Suprapubic skin (tissue), 3 donors: ENCODE measurements around the gene GPR50.

Source experiments
- EP300 ChIP-seq: sonication (generic); formaldehyde crosslinking; IDR thresholded peaks from one replicate; pipeline ENCODE4 v1.6.1; 2017; ENCODE audit warnings: antibody characterized with exemption
- POLR2A ChIP-seq, 2 donors: fragments of 450-650 bp; IDR thresholded peaks; one replicate each; pipeline ENCODE4 v1.6.1; 2017; ENCODE audit warnings: antibody characterized with exemption in 2 of 2, mild to moderate bottlenecking in 2 of 2, moderate library complexity in 2 of 2
- TF ChIP-seq, protein P1 (sequence below), 2 donors: fragments of 200-600 bp in 1 of 2; fragments of 450-650 bp in 1 of 2; sonication (generic) in 1 of 2; IDR thresholded peaks; one replicate each; pipeline ENCODE4 v1.5.1; 2016 to 2019; ENCODE audit warnings: antibody characterized with exemption in 2 of 2, mild to moderate bottlenecking in 1 of 2, moderate library complexity in 1 of 2

DNA sequence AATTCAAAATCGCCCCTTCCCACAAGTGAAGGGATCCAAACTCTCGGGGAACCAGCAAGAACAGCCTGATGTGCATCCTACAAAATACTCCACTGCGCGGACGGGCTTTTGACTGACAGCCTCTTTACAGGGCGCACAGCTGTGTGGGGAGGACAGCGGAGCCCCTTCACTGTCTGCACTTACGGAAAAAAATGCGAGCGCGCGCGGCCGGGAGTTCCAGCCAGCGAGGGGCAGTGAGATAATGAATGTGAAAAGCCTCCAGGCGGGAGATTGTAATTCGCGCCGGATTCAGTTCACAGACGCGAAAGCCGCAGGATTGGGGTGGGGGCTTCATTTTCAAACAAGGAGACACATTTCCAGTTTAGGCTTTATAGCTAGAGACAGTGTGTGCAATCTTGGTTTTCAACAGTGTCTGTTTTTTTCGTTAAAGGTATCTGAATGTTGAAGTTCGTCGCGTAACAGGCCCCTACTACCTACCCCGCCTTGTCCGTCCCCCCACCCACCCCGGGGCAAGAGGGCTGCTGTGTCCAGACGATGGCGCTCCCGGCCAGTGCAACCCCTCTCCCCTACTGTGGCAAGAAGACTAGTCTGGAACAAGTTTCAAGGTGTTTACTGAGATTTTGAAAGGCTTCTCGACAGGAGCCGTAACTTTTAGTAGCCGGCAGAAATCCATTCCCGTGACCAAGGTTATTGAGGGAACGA is 1.7 kb upstream of the GPR50 start:
- TF ChIP-seq, protein P1, sequence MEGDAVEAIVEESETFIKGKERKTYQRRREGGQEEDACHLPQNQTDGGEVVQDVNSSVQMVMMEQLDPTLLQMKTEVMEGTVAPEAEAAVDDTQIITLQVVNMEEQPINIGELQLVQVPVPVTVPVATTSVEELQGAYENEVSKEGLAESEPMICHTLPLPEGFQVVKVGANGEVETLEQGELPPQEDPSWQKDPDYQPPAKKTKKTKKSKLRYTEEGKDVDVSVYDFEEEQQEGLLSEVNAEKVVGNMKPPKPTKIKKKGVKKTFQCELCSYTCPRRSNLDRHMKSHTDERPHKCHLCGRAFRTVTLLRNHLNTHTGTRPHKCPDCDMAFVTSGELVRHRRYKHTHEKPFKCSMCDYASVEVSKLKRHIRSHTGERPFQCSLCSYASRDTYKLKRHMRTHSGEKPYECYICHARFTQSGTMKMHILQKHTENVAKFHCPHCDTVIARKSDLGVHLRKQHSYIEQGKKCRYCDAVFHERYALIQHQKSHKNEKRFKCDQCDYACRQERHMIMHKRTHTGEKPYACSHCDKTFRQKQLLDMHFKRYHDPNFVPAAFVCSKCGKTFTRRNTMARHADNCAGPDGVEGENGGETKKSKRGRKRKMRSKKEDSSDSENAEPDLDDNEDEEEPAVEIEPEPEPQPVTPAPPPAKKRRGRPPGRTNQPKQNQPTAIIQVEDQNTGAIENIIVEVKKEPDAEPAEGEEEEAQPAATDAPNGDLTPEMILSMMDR (IDR thresholded peaks at IDR 0.05): no peak
- no peak for TF ChIP-seq EP300
- no peak for TF ChIP-seq POLR2A (IDR thresholded peaks at IDR 0.05)
